ENCODE data around the gene FXN. TPM values are rescaled to one million over a fixed set of nuclear protein-coding genes. Genes with fewer than 3 reads are reported as not detected.

FXN gene
- total RNA-seq, 1 experiment from 2014 or later: 17.8 TPM

GRCh38 chr9:68995776-68996175 lies 39.8 kb upstream of the FXN start:
- intact Hi-C loops (cut with micrococcal nuclease; ENCODE audit: unreplicated experiment): no loop called here

GRCh38 chr9:68996462-68996861 lies 39.1 kb upstream of the FXN start:
- no TSS peak for BruUV-seq (replicated peaks)
- no peaks in the 10 kb centered on the region for H3K9me3 ChIP-seq (ENCODE audit: control insufficient read depth, insufficient read depth, low read depth, low read length)

More at GRCh38 chr9:68995776-68996175, 39.8 kb upstream of the FXN start:
- DNase-seq (ENCODE audit: low read depth, low spot score): no peak
- H3K36me3 ChIP-seq (ENCODE audit: control insufficient read depth, insufficient read depth, low read length): no peaks in the 10 kb centered on the region
- no peaks in the 10 kb centered on the region for H3K4me1 ChIP-seq (ENCODE audit: control insufficient read depth, insufficient read depth, low read length)
- in situ Hi-C loops (cut with HindIII; ENCODE audit: low pct_unique_long_range_greater_than_20kb, low sequenced_read_pairs): no loop called here
- H3K4me3 ChIP-seq (ENCODE audit: low read depth in 2 of 2, low read length in 2 of 2): no peak overlapping the region
- TF ChIP-seq REST (IDR thresholded peaks at IDR 0.05; ENCODE audit: insufficient read depth in 1 of 2, low read depth in 2 of 2, low read length in 1 of 2) (no peak), TCF7L2 (IDR thresholded peaks at IDR 0.05; ENCODE audit: low read depth, low read length) (no peak), CTCF (IDR thresholded peaks at IDR 0.05) (no peak), POLR2AphosphoS5 (IDR thresholded peaks at IDR 0.05; ENCODE audit: low read depth, low read length) (no peak), SIN3A (IDR thresholded peaks at IDR 0.05; ENCODE audit: borderline replicate concordance, insufficient read depth, low read depth, low read length) (no peak)
- H3K9me3 ChIP-seq (ENCODE audit: control insufficient read depth, insufficient read depth, low read depth, low read length): no peaks in the 10 kb centered on the region
- CTCF ChIA-PET: no interaction called here
- no peak for ATAC-seq
- BruUV-seq (replicated peaks): no TSS peak
- POLR2A ChIA-PET: no interaction called here
- no peak overlapping the region for H3K27ac ChIP-seq (ENCODE audit: low read length)
- H3K27me3 ChIP-seq (ENCODE audit: control insufficient read depth, insufficient read depth, low read length): no peaks in the 10 kb centered on the region

More at GRCh38 chr9:68996462-68996861, 39.1 kb upstream of the FXN start:
- in situ Hi-C loops (cut with HindIII; ENCODE audit: low pct_unique_long_range_greater_than_20kb, low sequenced_read_pairs): no loop called here
- intact Hi-C loops (cut with micrococcal nuclease; ENCODE audit: unreplicated experiment): no loop called here
- Histone ChIP-seq H3K36me3 (ENCODE audit: control insufficient read depth, insufficient read depth, low read length) (no peaks in the 10 kb centered on the region), H3K4me1 (ENCODE audit: control insufficient read depth, insufficient read depth, low read length) (no peaks in the 10 kb centered on the region), H3K27me3 (ENCODE audit: control insufficient read depth, insufficient read depth, low read length) (no peaks in the 10 kb centered on the region), H3K4me3 (ENCODE audit: low read depth in 2 of 2, low read length in 2 of 2) (no peak overlapping the region), H3K27ac (ENCODE audit: low read length) (no peak overlapping the region)
- CTCF ChIA-PET: interaction anchor here (0.6 kb wide), 1 partner anchor 23 kb away, joined by 8 read pairs; no protein-coding TSS in a partner anchor
- POLR2A ChIA-PET: no interaction called here
- no peak for DNase-seq (ENCODE audit: low read depth, low spot score)
- TF ChIP-seq TCF7L2 (IDR thresholded peaks at IDR 0.05; ENCODE audit: low read depth, low read length): no peak
- no peak for TF ChIP-seq CTCF (IDR thresholded peaks at IDR 0.05)
- TF ChIP-seq REST (IDR thresholded peaks at IDR 0.05; ENCODE audit: insufficient read depth in 1 of 2, low read depth in 2 of 2, low read length in 1 of 2): no peak
- TF ChIP-seq SIN3A (IDR thresholded peaks at IDR 0.05; ENCODE audit: borderline replicate concordance, insufficient read depth, low read depth, low read length): no peak
- TF ChIP-seq POLR2AphosphoS5 (IDR thresholded peaks at IDR 0.05; ENCODE audit: low read depth, low read length): no peak
- ATAC-seq: no peak

Measured in Panc1 (cell line).